Neuron (in vitro differentiated cells): ENCODE measurements around the gene ITGA11.

Experiments used
- H2AFZ ChIP-seq: one replicate; pipeline ENCODE4 v1.6.1; 2013; ENCODE audit warnings: low read depth, mild to moderate bottlenecking, inconsistent platforms, low read length, moderate library complexity
- H3K27me3 ChIP-seq: one replicate; pipeline ENCODE4 v1.6.1; 2013; ENCODE audit warnings: low read length; ENCODE audit not compliant: insufficient read depth
- H3K36me3 ChIP-seq: one replicate; pipeline ENCODE4 v1.6.1; 2013; ENCODE audit warnings: low read length; ENCODE audit not compliant: insufficient read depth
- H3K4me1 ChIP-seq: one replicate; pipeline ENCODE4 v1.6.1; 2013; ENCODE audit warnings: low read length; ENCODE audit not compliant: insufficient read depth
- H3K4me3 ChIP-seq: 2 replicates; pipeline ENCODE4 v1.5.1; 2013; ENCODE audit warnings: mild to moderate bottlenecking, low read length, moderate library complexity
- H3K9me3 ChIP-seq: one replicate; pipeline ENCODE4 v1.6.1; 2013; ENCODE audit warnings: low read length

The ITGA11 gene

GRCh38 chr15:68249058-68249713 is 182.8 kb downstream of the ITGA11 start:
- H3K9me3 ChIP-seq: no peaks in the 10 kb centered on the region
- H2AFZ ChIP-seq: no peak overlapping the region
- no peak overlapping the region for H3K4me3 ChIP-seq
- H3K4me1 ChIP-seq: no peaks in the 10 kb centered on the region
- H3K27me3 ChIP-seq: no peaks in the 10 kb centered on the region
- no peaks in the 10 kb centered on the region for H3K36me3 ChIP-seq
